Body of pancreas (tissue), 4 donors: ENCODE data around the gene GLCCI1. TPM values are rescaled to one million over a fixed set of nuclear protein-coding genes. Genes with fewer than 3 reads are reported as not detected.

Source experiments
- ATAC-seq: fragments of 150-250 bp; one replicate; pipeline ENCODE4 v1.9.1; 2016
- DNase-seq, 4 donors: peaks; one replicate each; pipeline ENCODE4 v3.0.0-alpha.2; 2019
- H3K27ac ChIP-seq, 4 donors: fragments of 200-600 bp; sonication (generic); 1 replicate in 3 of 4; 2 replicates in 1 of 4; pipeline versions ENCODE4 v1.5.1 to v1.6.1; 2016 to 2019; ENCODE audit warnings: mild to moderate bottlenecking in 1 of 4, mixed read lengths in 1 of 4, moderate library complexity in 1 of 4
- H3K27me3 ChIP-seq, 2 donors: fragments of 200-600 bp; sonication (generic); one replicate each; pipeline ENCODE4 v1.6.0; 2016; ENCODE audit warnings: mild to moderate bottlenecking in 1 of 2
- H3K36me3 ChIP-seq, 2 donors: fragments of 200-600 bp; sonication (generic); replicated peaks in 1 of 2; 2 replicates each; pipeline ENCODE4 v1.5.1; 2016; ENCODE audit warnings: low read depth in 2 of 2; ENCODE audit not compliant: insufficient read depth in 1 of 2
- H3K4me1 ChIP-seq: fragments of 200-600 bp; sonication (generic); one replicate; pipeline ENCODE4 v1.6.0; 2016
- H3K4me3 ChIP-seq, 2 donors: fragments of 200-600 bp; sonication (generic); 1 replicate in 1 of 2; 2 replicates in 1 of 2; pipeline ENCODE4 v1.5.1; 2016 to 2019
- H3K9me3 ChIP-seq, 3 donors: fragments of 200-600 bp; sonication (generic); 1 replicate in 2 of 3; 2 replicates in 1 of 3; pipeline ENCODE4 v1.5.1; 2016
- CTCF ChIP-seq, 7 experiments: fragments of 450-650 bp in 4 of 7; fragments of 200-600 bp in 3 of 7; sonication (generic) in 3 of 7; IDR thresholded peaks; one replicate each; pipeline ENCODE4 v1.5.1; 2016 to 2019; ENCODE audit warnings: antibody characterized with exemption in 7 of 7
- POLR2A ChIP-seq, 3 donors: fragments of 450-650 bp; IDR thresholded peaks; one replicate each; pipeline ENCODE4 v1.6.1; 2016; ENCODE audit warnings: antibody characterized with exemption in 3 of 3, mild to moderate bottlenecking in 2 of 3
- WGBS, 2 donors: methylation state at CpG; one replicate each; pipeline ENCODE4 v1.1.5; 2017; 5-methylcytosine and 5-hydroxymethylcytosine counted together
- intact Hi-C: fragments of 100-400 bp; cut with DNase I; formaldehyde crosslinking; loops from one replicate; pipeline ENCODE4 v1.15.1; 2023
- total RNA-seq, 2 donors: library from RNA; depleted of rRNA; stranded (reverse); fragments of >200 nt; gene quantifications; one replicate each; pipeline ENCODE4 v1.1.0, GENCODE V29; 2016

The GLCCI1 gene
- total RNA-seq, 2 donors from 2014 or later: 5.9 to 8.3 TPM

- WGBS, 2 donors: 93 to 100% methylated on average over 1 of the region's 1 CpG
- ATAC-seq: no peak
- H3K36me3 ChIP-seq: no peaks in the 10 kb centered on the region
- no peaks in the 10 kb centered on the region for H3K27me3 ChIP-seq
- no peak overlapping the region for H3K4me3 ChIP-seq
- intact Hi-C loops: no loop called here
- no peak for DNase-seq
- no peaks in the 10 kb centered on the region for H3K4me1 ChIP-seq
- H3K9me3 ChIP-seq: no peaks in the 10 kb centered on the region
- H3K27ac ChIP-seq: no peak overlapping the region
- TF ChIP-seq CTCF (IDR thresholded peaks at IDR 0.05) (no peak), POLR2A (IDR thresholded peaks at IDR 0.05) (no peak)
Measured at GRCh38 chr7:7933915-7934526, 34.6 kb upstream of the GLCCI1 start.

GRCh38 chr7:7934945-7935344 is 33.7 kb upstream of the GLCCI1 start:
- intact Hi-C loops: no loop called here
- H3K9me3 ChIP-seq: no peaks in the 10 kb centered on the region
- H3K27me3 ChIP-seq: no peaks in the 10 kb centered on the region
- TF ChIP-seq CTCF (IDR thresholded peaks at IDR 0.05): no peak
- TF ChIP-seq POLR2A (IDR thresholded peaks at IDR 0.05): no peak
- no peak overlapping the region for H3K4me3 ChIP-seq
- no peaks in the 10 kb centered on the region for H3K36me3 ChIP-seq
- WGBS, 2 donors: 87 to 88% methylated on average over 4 of the region's 4 CpGs
- H3K27ac ChIP-seq: no peak overlapping the region
- no peaks in the 10 kb centered on the region for H3K4me1 ChIP-seq
- DNase-seq: no peak
- ATAC-seq: no peak

- H3K9me3 ChIP-seq: no peaks in the 10 kb centered on the region
- TF ChIP-seq POLR2A (IDR thresholded peaks at IDR 0.05) (no peak), CTCF (IDR thresholded peaks at IDR 0.05) (no peak)
- intact Hi-C loops: no loop called here
- H3K4me1 ChIP-seq: no peaks in the 10 kb centered on the region
- H3K27me3 ChIP-seq: no peaks in the 10 kb centered on the region
- ATAC-seq: no peak
- no peak for DNase-seq
- 91 to 95% methylated on average over 6 of the region's 6 CpGs for WGBS, 2 donors
- H3K4me3 ChIP-seq: no peak overlapping the region
- H3K36me3 ChIP-seq: no peaks in the 10 kb centered on the region
- H3K27ac ChIP-seq: no peak overlapping the region
Measured at GRCh38 chr7:7938471-7938870, 30.1 kb upstream of the GLCCI1 start.

- intact Hi-C loops: no loop called here
- TF ChIP-seq POLR2A (IDR thresholded peaks at IDR 0.05): no peak
- Histone ChIP-seq H3K4me1 (no peaks in the 10 kb centered on the region), H3K9me3 (no peaks in the 10 kb centered on the region), H3K27ac (no peak overlapping the region), H3K36me3 (no peaks in the 10 kb centered on the region), H3K27me3 (no peaks in the 10 kb centered on the region), H3K4me3 (no peak overlapping the region)
- 88 to 95% methylated on average over 1 of the region's 1 CpG for WGBS, 2 donors
- no peak for ATAC-seq
- no peak for DNase-seq
Measured at GRCh38 chr7:7943951-7944350, 24.6 kb upstream of the GLCCI1 start.

- H3K36me3 ChIP-seq: no peaks in the 10 kb centered on the region
- TF ChIP-seq POLR2A (IDR thresholded peaks at IDR 0.05): no peak
- no peak for TF ChIP-seq CTCF (IDR thresholded peaks at IDR 0.05)
- WGBS, 2 donors: 67 to 84% methylated on average over 7 of the region's 7 CpGs
- DNase-seq: peak in 1 of 4 donors; percentile 4
- intact Hi-C loops: no loop called here
- no peak for ATAC-seq
- no peak overlapping the region for H3K4me3 ChIP-seq
- H3K27me3 ChIP-seq: no peaks in the 10 kb centered on the region
- H3K27ac ChIP-seq: no peak overlapping the region
- no peaks in the 10 kb centered on the region for H3K4me1 ChIP-seq
- no peaks in the 10 kb centered on the region for H3K9me3 ChIP-seq
Measured at GRCh38 chr7:7944619-7945282, 23.8 kb upstream of the GLCCI1 start.
